EL (cell line): Measurements from ENCODE around the gene RAB3C.

Experiments used
- DNase-seq: peaks from one replicate; pipeline ENCODE4 v3.0.0-alpha.2; 2016

Gene RAB3C

GRCh38 chr5:58737671-58738070 is 154.8 kb downstream of the RAB3C start:
- DNase-seq, result no peak

GRCh38 chr5:58738336-58738735 is 155.5 kb downstream of the RAB3C start:
- no peak for DNase-seq

- no peak for DNase-seq
Observed at GRCh38 chr5:58739051-58739450, 156.2 kb downstream of the RAB3C start.

- no peak for DNase-seq
Observed at GRCh38 chr5:58740956-58741355, 158.1 kb downstream of the RAB3C start.

GRCh38 chr5:58745350-58745749 is 162.5 kb downstream of the RAB3C start:
- no peak for DNase-seq

- DNase-seq, result no peak
Observed at GRCh38 chr5:58746321-58746720, 163.4 kb downstream of the RAB3C start.

GRCh38 chr5:58750036-58750435 is 167.2 kb downstream of the RAB3C start:
- DNase-seq, result no peak

GRCh38 chr5:58751222-58751837 is 168.5 kb downstream of the RAB3C start:
- peak; percentile 45 for DNase-seq

GRCh38 chr5:58752104-58752503 is 169.2 kb downstream of the RAB3C start:
- DNase-seq, result no peak

GRCh38 chr5:58753446-58753845 is 170.6 kb downstream of the RAB3C start:
- no peak for DNase-seq

- no peak for DNase-seq
Observed at GRCh38 chr5:58754250-58754649, 171.4 kb downstream of the RAB3C start.

GRCh38 chr5:58755397-58755796 is 172.5 kb downstream of the RAB3C start:
- DNase-seq, result no peak

GRCh38 chr5:58759745-58760144 is 176.9 kb downstream of the RAB3C start:
- no peak for DNase-seq

- no peak for DNase-seq
Observed at GRCh38 chr5:58760222-58760621, 177.3 kb downstream of the RAB3C start.

GRCh38 chr5:58761407-58761806 is 178.5 kb downstream of the RAB3C start:
- no peak for DNase-seq

- no peak for DNase-seq
Observed at GRCh38 chr5:58763390-58763789, 180.5 kb downstream of the RAB3C start.

- DNase-seq, result no peak
Observed at GRCh38 chr5:58764199-58764598, 181.3 kb downstream of the RAB3C start.

GRCh38 chr5:58765058-58765457 is 182.2 kb downstream of the RAB3C start:
- DNase-seq, result no peak

GRCh38 chr5:58767104-58767503 is 184.2 kb downstream of the RAB3C start:
- no peak for DNase-seq

GRCh38 chr5:58770136-58770535 is 187.3 kb downstream of the RAB3C start:
- DNase-seq, result no peak

- DNase-seq, result no peak
Observed at GRCh38 chr5:58771796-58772195, 188.9 kb downstream of the RAB3C start.

GRCh38 chr5:58773744-58774441 is 191.0 kb downstream of the RAB3C start:
- no peak for DNase-seq

- DNase-seq, result no peak
Observed at GRCh38 chr5:58774937-58775336, 192.1 kb downstream of the RAB3C start.

GRCh38 chr5:58775701-58776262 is 192.9 kb downstream of the RAB3C start:
- DNase-seq, result no peak

GRCh38 chr5:58776559-58776958 is 193.7 kb downstream of the RAB3C start:
- no peak for DNase-seq
